G401 (cell line): Measurements from ENCODE around the gene FANCM. TPM values are rescaled to one million over a fixed set of nuclear protein-coding genes. Genes with fewer than 3 reads are reported as not detected.
"Not testable (repeated sequence)": the region's sequence is repeated elsewhere in the genome, so short reads cannot be mapped to it uniquely, and the experiment has no call there.

Experiments used
- DNase-seq: peaks from one replicate; pipeline ENCODE4 v3.0.0-alpha.2; 2015; ENCODE audit warnings: low spot score
- in situ Hi-C: cut with HindIII; loops from 2 replicates; pipeline ENCODE4 v1.10.0; 2016; ENCODE audit warnings: low sequenced_read_pairs, mixed read lengths
- total RNA-seq: library from RNA; depleted of rRNA; stranded (reverse); fragments of >200 nt; shearing (Covaris generic); gene quantifications from 2 replicates; pipeline ENCODE4 v1.2.3, GENCODE V29; 2014

Gene FANCM
- total RNA-seq, 1 experiment from 2014 or later = 4.4 TPM

DNA sequence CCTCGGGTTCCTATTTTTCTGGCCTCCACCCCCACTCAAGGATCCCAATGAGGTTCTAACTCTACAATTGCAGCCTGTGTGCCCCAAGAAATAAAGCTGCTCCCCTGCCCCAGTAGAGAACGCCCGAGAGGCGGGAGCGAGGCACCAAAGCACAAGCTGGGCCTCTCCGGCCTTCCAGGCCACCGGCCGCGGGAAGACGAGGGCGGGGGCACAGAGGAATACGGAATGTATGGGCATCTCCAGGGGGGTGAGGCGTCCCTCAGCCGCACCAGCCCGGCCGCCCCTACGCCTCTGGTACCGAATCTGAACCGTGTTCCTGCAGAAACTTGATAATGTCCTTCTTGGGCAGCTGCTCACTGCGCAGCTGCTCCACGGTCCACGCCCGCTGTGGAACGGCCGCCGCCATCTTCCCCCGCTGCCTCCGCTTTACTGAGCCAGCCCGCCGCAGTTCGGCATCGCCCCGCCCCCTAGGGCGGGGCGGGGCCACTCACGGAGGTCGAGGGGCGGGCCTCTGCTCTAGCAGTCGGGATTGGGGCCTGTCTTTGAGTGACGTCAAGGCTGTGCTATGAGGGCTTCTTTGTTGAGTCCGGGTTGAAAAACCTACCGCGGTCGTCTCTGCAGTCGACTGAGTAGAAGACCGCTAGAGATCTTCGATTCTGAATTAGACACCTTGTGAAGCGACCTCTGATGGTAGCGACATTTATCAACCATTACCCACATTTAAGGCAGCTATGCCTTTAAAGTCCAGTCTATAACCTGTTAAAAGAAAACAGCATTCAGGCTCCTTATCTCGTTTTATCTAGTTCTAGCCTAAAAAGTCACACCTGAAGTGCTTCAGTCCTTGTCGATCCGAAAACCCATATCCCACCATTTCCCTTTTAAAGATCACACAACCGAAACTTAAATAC, 1.4 kb upstream of the FANCM start, which contains the start of gene FKBP3:
Gene FKBP3, minus strand, starts transcription at position 431 of the 908 bp plus-strand sequence. Its CDS starts 25 bp downstream, at position 406.
- in situ Hi-C loops = no loop called here
- DNase-seq = peak; percentile 100

- peak; percentile 34 for DNase-seq
Observed at GRCh38 chr14:45135156-45135555, 574 bp upstream of the FANCM start.

GRCh38 chr14:45136399-45136798, 669 bp downstream of the FANCM start:
- no peak for DNase-seq
- in situ Hi-C loops = no loop called here

More at GRCh38 chr14:45135156-45135555, 574 bp upstream of the FANCM start:
- in situ Hi-C loops = no loop called here

DNA sequence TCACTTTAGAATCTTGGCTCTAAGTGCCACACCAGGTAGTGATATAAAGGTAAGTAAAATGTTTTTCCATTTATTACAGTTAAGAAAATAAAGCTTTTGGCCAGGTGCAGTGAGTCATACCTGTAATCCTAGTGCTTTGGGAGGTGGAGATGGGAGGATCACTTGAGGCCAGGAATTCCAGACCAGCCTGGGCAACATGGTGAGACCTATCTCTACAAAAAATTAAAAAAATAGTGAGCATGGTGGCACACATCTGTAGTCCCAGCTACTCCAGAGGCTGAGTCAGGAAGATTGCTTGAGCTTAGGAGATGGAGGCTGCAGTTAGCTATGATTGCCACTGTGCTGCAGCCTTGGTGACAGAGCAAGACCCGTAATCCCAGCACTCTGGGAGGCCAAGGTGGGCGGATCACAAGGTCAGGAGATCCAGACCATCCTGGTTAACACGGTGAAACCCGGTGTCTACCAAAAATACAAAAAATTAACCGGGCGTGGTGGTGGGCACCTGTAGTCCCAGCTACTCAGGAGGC, 5.0 kb downstream of the FANCM start:
- DNase-seq = no peak
- in situ Hi-C loops = no loop called here

- in situ Hi-C loops, DNase-seq: not testable (repeated sequence)
Observed at GRCh38 chr14:45142083-45142482, 6.4 kb downstream of the FANCM start.

DNA sequence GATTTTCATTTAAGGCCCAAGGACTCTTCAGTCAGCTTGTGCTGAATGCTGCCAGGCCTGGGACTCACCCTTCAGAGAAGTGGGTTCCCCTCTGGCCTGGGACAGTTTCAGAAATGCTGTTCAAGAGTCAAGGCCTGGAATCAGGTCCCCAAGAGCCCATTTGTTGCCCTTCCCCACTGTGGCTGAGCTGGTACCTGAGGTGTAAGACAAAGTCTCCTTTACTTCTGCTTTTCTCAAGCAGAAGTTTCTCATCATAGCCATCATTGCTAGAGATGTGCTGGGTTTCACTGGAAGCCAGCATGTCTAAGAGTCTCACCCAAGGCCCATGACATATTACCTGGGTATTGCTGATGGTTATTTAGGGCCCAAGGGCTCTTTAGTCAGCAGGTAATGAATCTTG, 8.9 kb downstream of the FANCM start:
- in situ Hi-C loops = no loop called here
- DNase-seq = no peak

DNA sequence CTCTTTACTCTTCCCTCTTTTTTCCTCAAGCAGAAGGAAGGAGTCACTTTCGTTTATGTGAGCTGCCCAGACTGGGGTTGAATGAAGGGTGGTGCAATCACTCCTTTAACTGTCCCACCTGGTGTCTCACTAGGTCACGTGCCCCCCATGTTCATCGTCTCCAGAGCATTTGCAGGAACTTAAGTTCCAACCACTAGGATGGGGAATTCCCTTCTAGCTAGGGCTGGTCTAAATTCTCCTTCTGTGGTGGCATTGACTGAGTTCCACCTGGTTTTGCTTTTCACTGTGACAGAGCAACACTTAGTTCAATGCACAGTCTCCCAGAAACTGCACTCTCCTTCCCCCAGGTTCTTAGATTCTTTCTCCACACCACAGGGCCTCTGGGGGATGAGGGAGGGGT, 9.5 kb downstream of the FANCM start:
- in situ Hi-C loops = no loop called here
- DNase-seq = no peak

DNA sequence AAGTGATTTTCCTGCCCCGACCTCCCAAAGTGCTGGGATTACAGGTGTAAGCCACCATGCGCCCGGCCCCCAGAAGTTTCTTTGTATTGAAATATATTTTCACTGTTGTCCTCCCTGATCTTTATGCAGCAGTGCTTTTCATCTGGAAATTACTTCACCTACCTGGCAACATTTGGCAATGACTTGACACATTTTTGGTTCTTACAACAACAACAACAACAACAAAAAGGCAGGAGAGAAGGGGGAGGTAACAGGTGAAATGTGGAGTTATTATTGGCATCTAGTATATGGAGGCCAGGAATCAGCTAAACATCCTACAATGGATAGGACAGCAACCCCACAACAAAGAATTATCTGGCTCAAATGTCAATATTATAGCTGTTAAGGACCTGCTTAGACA, 13.9 kb downstream of the FANCM start:
- no peak for DNase-seq
- in situ Hi-C loops = no loop called here

DNA sequence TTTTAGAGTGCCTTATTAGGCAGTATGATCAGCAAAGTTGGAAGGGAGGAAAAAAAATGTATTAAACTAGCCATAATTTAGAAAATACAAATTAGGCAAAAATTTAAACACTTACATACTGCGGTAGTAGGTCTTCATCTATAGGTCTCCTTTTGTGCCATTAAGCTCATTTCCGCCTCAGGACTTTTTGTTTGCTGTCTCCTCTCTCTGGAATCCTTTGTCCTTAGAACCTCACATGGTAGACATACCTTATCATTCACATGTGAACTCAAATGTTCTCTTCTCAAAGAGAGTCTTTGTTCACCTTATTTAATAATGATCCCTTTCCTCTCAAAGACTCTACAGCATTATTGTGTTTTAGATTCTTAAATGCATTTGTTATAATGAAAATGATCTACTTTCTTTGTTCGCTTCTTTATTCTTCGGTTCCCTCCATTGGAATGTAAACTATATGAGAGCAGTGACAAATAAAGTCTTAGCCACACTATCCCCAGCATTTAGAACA, 14.7 kb downstream of the FANCM start:
- in situ Hi-C loops = no loop called here
- DNase-seq = no peak

DNA sequence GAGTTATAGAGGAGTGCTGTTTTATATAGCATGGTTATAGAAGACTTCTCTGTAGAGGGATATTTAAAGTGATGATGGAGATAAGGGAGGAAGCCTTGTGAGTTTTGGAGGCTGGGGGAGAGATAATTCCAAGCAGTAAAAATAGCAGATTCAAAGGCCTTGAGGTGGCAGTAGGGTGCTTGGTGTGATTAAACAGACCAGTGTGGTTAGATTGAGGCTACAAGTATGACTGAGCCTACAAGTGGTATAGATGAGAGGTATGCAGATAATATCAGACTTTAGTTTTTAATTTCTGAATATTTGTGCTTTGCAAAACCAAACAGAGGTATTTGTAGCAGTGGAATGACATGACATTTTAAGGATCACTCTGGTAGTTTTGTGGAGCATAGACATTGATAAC, 20.3 kb downstream of the FANCM start:
- in situ Hi-C loops = no loop called here

DNA sequence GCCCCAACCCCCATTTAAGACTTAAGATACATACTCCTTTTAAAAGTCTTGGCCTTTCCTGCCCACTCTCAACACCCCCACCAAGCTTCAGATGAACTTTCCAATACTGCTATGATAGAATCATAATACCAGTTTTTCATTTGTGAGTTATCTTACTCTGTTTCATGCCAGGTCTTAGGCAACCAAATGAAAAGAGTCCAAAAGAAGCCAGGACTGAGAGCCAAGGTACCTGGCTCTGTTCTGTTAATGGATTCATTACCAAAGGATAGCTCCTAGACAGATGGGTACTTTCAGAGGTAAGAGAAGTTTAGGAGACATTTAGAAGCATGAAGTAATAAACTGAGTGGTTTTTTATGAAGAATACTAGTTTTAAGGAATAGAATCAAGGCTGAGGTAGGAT, 34.2 kb downstream of the FANCM start:
- in situ Hi-C loops = no loop called here
- DNase-seq = no peak

More for the DNA sequence above, 20.3 kb downstream of the FANCM start:
- no peak for DNase-seq

DNA sequence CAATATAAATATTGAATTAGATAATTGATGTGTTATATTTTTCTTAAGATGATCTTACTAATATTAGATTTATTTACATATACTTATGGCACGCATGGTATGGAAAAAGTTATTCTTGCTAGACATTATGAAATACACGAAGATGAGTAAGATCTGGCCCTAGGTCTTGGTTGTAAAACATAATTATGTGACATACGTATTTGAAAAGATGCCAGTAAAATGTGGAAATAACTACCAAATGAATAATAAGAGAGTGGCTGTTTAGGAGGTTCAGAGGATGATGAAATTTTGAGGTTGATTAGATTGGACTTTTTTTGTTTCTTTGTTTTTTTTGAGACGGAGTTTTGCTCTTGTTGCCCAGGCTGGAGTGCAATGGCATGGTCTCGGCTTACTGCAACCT, 41.3 kb downstream of the FANCM start:
- DNase-seq = no peak
- in situ Hi-C loops = no loop called here

- in situ Hi-C loops = no loop called here
- DNase-seq = no peak
Observed at GRCh38 chr14:45181329-45181728, 45.6 kb downstream of the FANCM start.

GRCh38 chr14:45181806-45182205, 46.1 kb downstream of the FANCM start:
- in situ Hi-C loops = no loop called here

GRCh38 chr14:45185100-45185814, 49.5 kb downstream of the FANCM start:
- DNase-seq = no peak
- in situ Hi-C loops = no loop called here

More at GRCh38 chr14:45181806-45182205, 46.1 kb downstream of the FANCM start:
- DNase-seq = no peak

DNA sequence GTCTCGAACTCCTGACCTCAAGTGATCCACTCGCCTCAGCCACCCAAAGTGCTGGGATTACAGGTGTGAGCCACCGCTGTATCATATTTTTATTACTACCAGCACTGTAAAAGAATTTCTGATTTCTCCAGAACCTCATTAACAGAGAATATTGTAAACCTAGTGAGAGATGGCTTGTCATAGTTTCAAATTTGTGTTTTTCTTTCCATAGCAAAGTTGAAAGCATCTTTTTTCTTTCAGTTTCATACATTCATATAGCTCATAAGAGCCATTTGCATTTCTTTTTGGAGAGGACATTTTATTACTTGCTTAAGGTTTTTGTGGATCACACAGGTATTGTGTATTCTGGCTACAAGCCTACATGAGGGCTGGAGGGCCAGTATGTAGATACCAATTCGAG, 59.2 kb downstream of the FANCM start:
- no peak for DNase-seq
- in situ Hi-C loops = no loop called here

DNA sequence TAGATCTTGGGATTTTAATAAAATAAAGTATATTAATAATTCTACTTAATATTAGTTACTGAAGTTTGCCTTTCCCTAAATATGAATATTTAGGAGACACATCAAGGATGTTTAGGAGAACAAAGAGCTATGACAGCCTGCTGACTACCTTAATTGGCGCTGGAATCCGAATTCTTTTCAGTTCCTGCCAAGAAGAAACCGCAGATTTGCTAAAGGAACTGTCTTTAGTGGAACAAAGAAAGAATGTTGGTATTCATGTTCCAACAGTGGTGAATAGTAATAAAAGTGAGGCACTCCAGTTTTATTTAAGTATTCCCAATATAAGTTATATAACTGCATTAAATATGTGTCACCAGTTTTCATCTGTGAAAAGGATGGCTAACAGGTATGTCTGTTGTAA, 62.8 kb downstream of the FANCM start:
- in situ Hi-C loops = no loop called here
- DNase-seq = no peak

GRCh38 chr14:45199230-45199629, 63.5 kb downstream of the FANCM start:
- DNase-seq = no peak

GRCh38 chr14:45201905-45202304, 66.2 kb downstream of the FANCM start:
- in situ Hi-C loops = no loop called here
- DNase-seq = peak; percentile 14

More at GRCh38 chr14:45199230-45199629, 63.5 kb downstream of the FANCM start:
- in situ Hi-C loops = no loop called here

DNA sequence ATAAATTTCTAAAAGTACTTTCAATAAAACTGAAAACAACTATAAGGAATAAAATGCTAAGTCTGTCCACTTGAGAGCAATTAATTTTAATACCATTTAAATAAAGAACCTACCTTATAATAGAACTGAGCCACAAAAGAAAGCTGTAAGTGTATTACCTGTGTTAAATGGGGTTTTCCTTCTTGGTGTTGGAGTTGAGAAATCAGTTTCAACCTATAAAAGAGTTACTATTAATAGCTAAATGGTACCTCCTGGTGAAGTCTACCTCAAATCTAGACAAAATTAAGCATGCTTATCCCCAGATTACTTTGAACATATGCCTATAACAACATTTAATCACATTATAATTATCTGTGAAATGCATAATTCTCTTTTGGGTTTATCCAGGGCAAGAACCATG, 68.5 kb downstream of the FANCM start:
- DNase-seq = no peak
- in situ Hi-C loops = no loop called here
